ENCODE results near the gene INF2. TPM values are rescaled to one million over a fixed set of nuclear protein-coding genes. Genes with fewer than 3 reads are reported as not detected.

Gene INF2
- total RNA-seq, 6 donors from 2014 or later, result 65.2 to 259 (median 131) TPM

DNA sequence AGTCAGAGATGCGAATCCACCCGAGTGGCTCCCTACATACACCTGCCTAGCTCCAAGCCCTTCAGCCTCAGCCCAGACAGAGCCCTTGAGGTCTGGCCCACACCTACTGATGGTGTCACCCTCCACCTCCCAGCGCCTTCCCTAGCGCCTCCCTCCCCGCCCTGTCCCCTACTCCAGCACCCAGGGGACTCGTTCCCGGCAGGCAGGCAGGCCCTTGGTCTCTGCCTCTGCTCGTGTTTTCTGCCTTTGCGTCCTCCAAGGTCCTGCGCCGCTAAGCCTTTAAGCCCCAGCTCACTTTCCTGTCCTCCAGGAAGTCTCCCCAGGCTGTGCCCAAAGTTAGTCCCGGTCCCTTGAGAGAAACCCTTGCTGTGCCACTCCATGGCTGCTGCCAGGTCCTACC is 12.7 kb downstream of the INF2 start:
- 84 to 87% methylated on average over 12 of the region's 12 CpGs for WGBS, 2 donors

DNA sequence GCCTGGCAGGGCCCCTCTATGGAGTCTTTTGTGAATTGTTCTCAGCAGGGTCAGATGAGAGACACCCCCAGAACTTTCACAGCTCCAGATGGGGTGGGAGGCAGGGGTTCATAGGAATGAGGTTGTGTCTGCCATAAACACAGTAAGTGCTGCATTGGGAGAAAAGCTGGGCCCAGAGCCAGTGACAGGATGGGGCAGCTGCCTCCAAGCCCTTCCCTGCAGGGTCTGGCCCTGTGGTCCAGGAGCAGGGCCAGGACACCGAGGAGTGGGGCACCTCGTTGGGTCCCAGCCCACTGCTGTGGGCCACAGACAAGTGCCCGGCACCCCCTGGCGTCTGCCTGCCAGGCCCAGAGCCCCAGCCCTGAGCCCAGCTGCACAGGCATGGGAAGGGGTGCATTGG is 13.3 kb downstream of the INF2 start:
- peaks cover 0 to 55% (median 44%) of the 10 kb centered on the region in 4 donors for H3K36me3 ChIP-seq
- ATAC-seq (ENCODE audit: low FRiP score in 2 of 2) (no peak), DNase-seq (no peak)
- H3K9me3 ChIP-seq, result no peaks in the 10 kb centered on the region
- WGBS, 2 donors, result 89% methylated on average over 4 of the region's 4 CpGs; no CpG with 5 or more reads in 1 of the 2 donors
- H3K27me3 ChIP-seq, result no peaks in the 10 kb centered on the region
- no peak for TF ChIP-seq EP300 (IDR thresholded peaks at IDR 0.05)
- no peak for TF ChIP-seq POLR2AphosphoS5 (IDR thresholded peaks at IDR 0.05)
- TF ChIP-seq POLR2A (IDR thresholded peaks at IDR 0.05), result no peak
- TF ChIP-seq, protein P1, sequence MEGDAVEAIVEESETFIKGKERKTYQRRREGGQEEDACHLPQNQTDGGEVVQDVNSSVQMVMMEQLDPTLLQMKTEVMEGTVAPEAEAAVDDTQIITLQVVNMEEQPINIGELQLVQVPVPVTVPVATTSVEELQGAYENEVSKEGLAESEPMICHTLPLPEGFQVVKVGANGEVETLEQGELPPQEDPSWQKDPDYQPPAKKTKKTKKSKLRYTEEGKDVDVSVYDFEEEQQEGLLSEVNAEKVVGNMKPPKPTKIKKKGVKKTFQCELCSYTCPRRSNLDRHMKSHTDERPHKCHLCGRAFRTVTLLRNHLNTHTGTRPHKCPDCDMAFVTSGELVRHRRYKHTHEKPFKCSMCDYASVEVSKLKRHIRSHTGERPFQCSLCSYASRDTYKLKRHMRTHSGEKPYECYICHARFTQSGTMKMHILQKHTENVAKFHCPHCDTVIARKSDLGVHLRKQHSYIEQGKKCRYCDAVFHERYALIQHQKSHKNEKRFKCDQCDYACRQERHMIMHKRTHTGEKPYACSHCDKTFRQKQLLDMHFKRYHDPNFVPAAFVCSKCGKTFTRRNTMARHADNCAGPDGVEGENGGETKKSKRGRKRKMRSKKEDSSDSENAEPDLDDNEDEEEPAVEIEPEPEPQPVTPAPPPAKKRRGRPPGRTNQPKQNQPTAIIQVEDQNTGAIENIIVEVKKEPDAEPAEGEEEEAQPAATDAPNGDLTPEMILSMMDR (IDR thresholded peaks at IDR 0.05), result no peak
- H3K4me3 ChIP-seq, result no peak overlapping the region
- H3K4me1 ChIP-seq, result peaks cover 19 to 27% (median 24%) of the 10 kb centered on the region in 4 donors
- H3K27ac ChIP-seq, result no peak overlapping the region

More for the DNA sequence above, 12.7 kb downstream of the INF2 start:
- Histone ChIP-seq H3K4me1 (peaks cover 24 to 33% (median 30%) of the 10 kb centered on the region in 4 donors), H3K4me3 (no peak overlapping the region), H3K27me3 (no peaks in the 10 kb centered on the region), H3K36me3 (peaks cover 0 to 56% (median 44%) of the 10 kb centered on the region in 4 donors), H3K27ac (no peak overlapping the region), H3K9me3 (no peaks in the 10 kb centered on the region)
- TF ChIP-seq POLR2AphosphoS5 (IDR thresholded peaks at IDR 0.05) (no peak), POLR2A (IDR thresholded peaks at IDR 0.05) (no peak), EP300 (IDR thresholded peaks at IDR 0.05) (no peak)
- ATAC-seq (ENCODE audit: low FRiP score in 2 of 2), result no peak
- no peak for DNase-seq

DNA sequence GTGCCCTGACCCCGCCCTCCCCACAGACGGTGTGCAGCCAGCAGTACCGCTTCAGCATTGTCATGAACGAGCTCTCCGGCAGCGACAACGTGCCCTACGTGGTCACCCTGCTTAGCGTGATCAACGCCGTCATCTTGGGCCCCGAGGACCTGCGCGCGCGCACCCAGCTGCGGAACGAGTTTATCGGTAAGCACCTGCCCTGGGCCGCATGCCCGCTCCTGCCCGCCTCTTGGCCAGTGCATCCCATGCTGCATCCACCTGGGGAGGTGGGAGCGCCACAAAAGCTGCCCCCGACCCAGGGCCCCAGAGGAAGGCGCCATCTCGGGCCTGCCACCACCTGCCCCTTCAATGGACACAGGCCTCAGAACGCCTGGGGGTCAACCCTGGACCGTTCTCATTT is 13.9 kb downstream of the INF2 start:
- TF ChIP-seq POLR2A (IDR thresholded peaks at IDR 0.05) (no peak), EP300 (IDR thresholded peaks at IDR 0.05) (no peak), POLR2AphosphoS5 (IDR thresholded peaks at IDR 0.05) (no peak)
- TF ChIP-seq, protein P1 (IDR thresholded peaks at IDR 0.05), result no peak

DNA sequence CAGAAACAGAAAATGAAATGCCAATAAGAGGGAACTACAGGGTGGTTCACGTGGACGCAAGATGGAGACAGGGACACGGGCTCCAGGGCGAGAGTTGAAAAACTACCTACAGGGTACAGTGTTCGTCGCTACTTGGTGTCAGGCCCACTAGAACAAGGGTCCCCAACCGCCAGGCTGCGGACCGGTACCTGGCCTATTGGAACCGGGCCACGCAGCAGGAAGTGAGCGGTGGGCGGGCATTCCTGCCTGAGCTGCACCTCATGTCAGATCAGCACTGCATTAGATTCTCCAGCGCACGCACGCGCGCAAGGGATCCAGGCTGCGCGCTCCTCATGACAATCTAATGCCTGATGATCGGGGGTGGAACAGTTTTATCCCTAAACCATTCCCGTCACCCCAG is 14.8 kb downstream of the INF2 start:
- Histone ChIP-seq H3K36me3 (peaks cover 0 to 58% (median 45%) of the 10 kb centered on the region in 4 donors), H3K27ac (no peak overlapping the region)

More for the DNA sequence above, 13.9 kb downstream of the INF2 start:
- Histone ChIP-seq H3K36me3 (peaks cover 0 to 55% (median 44%) of the 10 kb centered on the region in 4 donors), H3K4me1 (peaks cover 14 to 22% (median 18%) of the 10 kb centered on the region in 4 donors), H3K27me3 (no peaks in the 10 kb centered on the region), H3K27ac (no peak overlapping the region), H3K9me3 (no peaks in the 10 kb centered on the region), H3K4me3 (no peak overlapping the region)
- no peak for DNase-seq
- no peak for ATAC-seq (ENCODE audit: low FRiP score in 2 of 2)
- 96 to 97% methylated on average over 19 to 22 of the region's 28 CpGs for WGBS, 2 donors

DNA sequence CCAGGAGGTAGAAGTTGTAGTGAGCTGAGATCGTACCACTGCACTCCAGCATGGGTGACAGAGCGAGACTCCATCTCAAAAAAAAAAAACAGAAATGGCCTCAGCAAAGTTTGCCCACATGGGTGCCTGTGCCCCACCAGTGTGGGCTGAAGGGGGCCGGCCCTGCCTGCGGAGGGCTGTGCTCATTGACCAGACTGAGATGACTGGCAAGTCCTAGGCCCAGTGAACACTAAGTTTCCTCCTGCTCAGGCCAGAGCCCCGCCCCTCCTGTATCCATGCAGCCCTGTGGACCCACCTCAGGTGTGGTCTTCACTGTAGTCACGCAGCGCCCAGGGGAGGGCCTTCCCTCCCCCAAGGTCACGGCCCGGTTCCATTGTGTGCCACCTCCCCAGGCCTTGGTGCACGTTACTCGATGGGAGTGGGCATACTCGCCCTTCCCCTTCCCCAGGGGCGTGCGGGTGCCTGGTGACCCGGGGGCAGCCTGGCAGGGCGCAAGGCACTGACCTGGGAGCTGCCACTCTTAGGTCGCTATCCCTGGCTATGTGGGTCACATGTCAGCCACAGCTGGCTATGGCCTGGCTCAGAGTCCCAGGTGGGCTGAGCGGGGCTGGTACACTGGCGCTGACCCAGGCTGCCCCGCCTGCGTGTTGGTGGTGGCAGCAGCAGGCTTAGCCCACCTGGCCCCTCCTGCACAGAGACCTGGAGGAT is 16.1 kb downstream of the INF2 start:
- TF ChIP-seq EP300 (IDR thresholded peaks at IDR 0.05) (no peak), POLR2A (IDR thresholded peaks at IDR 0.05) (no peak), POLR2AphosphoS5 (IDR thresholded peaks at IDR 0.05) (no peak)
- TF ChIP-seq, protein P1 (IDR thresholded peaks at IDR 0.05), result no peak
- DNase-seq (peak in 1 of 2 donors; percentile 68), ATAC-seq (ENCODE audit: low FRiP score in 2 of 2) (no peak)
- Histone ChIP-seq H3K4me3 (no peak overlapping the region), H3K27me3 (no peaks in the 10 kb centered on the region), H3K27ac (no peak overlapping the region), H3K9me3 (no peaks in the 10 kb centered on the region), H3K4me1 (peaks cover 0 to 4% (median 0%) of the 10 kb centered on the region in 4 donors), H3K36me3 (peaks cover 0 to 70% (median 57%) of the 10 kb centered on the region in 4 donors)
- 88 to 95% methylated on average over 10 to 15 of the region's 21 CpGs for WGBS, 2 donors

More for the DNA sequence above, 14.8 kb downstream of the INF2 start:
- Histone ChIP-seq H3K9me3 (no peaks in the 10 kb centered on the region), H3K4me3 (no peak overlapping the region), H3K27me3 (no peaks in the 10 kb centered on the region), H3K4me1 (peaks cover 5 to 15% (median 8%) of the 10 kb centered on the region in 4 donors)
- TF ChIP-seq POLR2A (IDR thresholded peaks at IDR 0.05) (no peak), POLR2AphosphoS5 (IDR thresholded peaks at IDR 0.05) (no peak), EP300 (IDR thresholded peaks at IDR 0.05) (no peak)
- TF ChIP-seq, protein P1 (IDR thresholded peaks at IDR 0.05), result no peak
- 94 to 96% methylated on average over 11 to 21 of the region's 22 CpGs for whole genome bisulfite sequencing, 2 donors
- peak in 1 of 2 donors; percentile 60 for DNase-seq
- no peak for ATAC-seq (ENCODE audit: low FRiP score in 2 of 2)

All from upper lobe of left lung (tissue), 6 donors.